Fibroblast of the aortic adventitia (primary cell): ENCODE data around the gene PARN. TPM values are rescaled to one million over a fixed set of nuclear protein-coding genes. Genes with fewer than 3 reads are reported as not detected.
A peak's percentile ranks its signal among the peaks of the same experiment; 100 is the strongest.
"Not testable (repeated sequence)": the region's sequence is repeated elsewhere in the genome, so short reads cannot be mapped to it uniquely, and the experiment has no call there.

Experiments
- DNase-seq: peaks from one replicate; pipeline ENCODE4 v3.0.0-alpha.2; 2010; ENCODE audit warnings: low read depth
- H3K4me3 ChIP-seq: 2 replicates; pipeline ENCODE4 v1.5.1; 2011; ENCODE audit warnings: low read depth, mild to moderate bottlenecking, control low read depth, low read length, moderate library complexity
- total RNA-seq: library from RNA; depleted of rRNA; stranded (reverse); fragments of >200 nt; gene quantifications from 2 replicates; pipeline ENCODE4 v1.2.3, GENCODE V29; 2012; ENCODE audit warnings: low replicate concordance
- TF ChIP-seq, protein P1 (sequence below): IDR thresholded peaks from 2 replicates; pipeline ENCODE4 v1.5.1; 2011; ENCODE audit warnings: mild to moderate bottlenecking, low read length, control low read depth, inconsistent platforms; ENCODE audit not compliant: insufficient read depth

The PARN gene
- total RNA-seq, 1 donor: 37.2 TPM

DNA sequence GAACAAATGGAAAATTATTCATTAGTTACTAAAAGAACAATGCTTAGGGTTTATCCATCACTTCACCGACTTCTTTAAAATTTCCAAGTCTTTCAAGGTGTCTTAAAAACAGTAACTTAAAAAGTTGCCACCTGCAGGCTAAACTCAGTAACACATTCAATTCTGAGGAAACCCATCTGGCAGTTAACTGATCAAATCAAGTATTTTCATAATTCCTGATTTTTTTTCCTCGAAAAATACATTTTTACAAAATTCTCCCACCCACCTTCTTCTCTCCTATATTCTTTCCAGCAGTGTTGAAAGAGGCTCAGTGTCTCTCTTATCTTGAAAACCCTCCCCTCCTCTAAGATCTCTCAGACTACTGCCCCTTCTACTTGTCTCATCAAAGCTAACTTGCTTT lies 29.9 kb downstream of the PARN start:
- no peak overlapping the region for H3K4me3 ChIP-seq

DNA sequence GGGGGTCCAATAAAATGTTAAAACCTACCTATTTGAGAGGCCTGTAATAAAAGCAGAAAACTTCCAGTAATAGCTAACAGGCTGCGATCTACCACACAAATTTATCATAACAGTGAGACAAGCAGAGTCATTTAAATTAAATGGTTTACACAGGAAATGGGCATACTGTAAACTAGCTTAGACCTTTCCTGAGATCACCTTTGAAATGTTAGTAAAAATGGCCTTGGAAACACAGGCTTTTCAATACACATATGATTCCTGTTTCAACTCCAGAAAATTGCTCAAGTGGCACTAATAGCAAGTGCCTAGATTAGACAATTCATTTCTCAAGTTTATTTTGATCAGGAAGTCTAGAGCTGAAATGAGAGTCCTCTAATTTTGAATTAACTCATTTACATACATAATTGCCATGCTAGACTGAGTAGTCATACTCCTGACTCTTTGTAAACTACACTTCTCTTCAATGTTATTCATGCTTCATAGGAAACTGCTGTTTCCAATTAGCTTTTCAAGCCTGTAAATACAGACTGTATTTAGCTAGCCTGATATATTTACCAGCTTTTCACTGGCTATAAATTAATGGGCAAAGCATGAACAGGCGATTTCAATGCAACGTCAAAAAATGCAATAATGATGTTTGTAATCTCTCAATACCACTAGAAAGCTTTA lies 43.3 kb downstream of the PARN start:
- no peak overlapping the region for H3K4me3 ChIP-seq
- DNase-seq: no peak
- TF ChIP-seq, protein P1, sequence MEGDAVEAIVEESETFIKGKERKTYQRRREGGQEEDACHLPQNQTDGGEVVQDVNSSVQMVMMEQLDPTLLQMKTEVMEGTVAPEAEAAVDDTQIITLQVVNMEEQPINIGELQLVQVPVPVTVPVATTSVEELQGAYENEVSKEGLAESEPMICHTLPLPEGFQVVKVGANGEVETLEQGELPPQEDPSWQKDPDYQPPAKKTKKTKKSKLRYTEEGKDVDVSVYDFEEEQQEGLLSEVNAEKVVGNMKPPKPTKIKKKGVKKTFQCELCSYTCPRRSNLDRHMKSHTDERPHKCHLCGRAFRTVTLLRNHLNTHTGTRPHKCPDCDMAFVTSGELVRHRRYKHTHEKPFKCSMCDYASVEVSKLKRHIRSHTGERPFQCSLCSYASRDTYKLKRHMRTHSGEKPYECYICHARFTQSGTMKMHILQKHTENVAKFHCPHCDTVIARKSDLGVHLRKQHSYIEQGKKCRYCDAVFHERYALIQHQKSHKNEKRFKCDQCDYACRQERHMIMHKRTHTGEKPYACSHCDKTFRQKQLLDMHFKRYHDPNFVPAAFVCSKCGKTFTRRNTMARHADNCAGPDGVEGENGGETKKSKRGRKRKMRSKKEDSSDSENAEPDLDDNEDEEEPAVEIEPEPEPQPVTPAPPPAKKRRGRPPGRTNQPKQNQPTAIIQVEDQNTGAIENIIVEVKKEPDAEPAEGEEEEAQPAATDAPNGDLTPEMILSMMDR: no peak

More for the DNA sequence above, 29.9 kb downstream of the PARN start:
- TF ChIP-seq, protein P1: peak; percentile 54
- DNase-seq: peak; percentile 64

DNA sequence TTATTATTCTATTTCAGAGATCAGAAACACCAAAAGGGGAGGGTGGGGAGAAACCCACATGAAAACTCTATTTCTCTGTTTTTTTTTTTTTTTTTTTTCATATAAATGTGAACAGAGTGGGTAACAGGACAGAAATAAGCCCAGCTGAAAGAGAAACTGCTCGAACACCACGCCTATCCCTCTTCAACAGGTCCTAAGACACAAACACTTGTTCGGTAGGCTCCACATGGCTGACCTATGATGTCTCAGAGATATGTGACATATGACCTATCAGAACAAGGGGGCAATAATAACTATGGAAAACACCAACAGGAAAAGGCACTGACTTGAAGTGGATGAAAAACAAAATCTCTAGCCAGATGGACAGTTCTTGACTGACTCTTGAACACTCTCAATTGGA lies 44.8 kb downstream of the PARN start:
- TF ChIP-seq, protein P1: no peak
- no peak for DNase-seq
- no peak overlapping the region for H3K4me3 ChIP-seq

DNA sequence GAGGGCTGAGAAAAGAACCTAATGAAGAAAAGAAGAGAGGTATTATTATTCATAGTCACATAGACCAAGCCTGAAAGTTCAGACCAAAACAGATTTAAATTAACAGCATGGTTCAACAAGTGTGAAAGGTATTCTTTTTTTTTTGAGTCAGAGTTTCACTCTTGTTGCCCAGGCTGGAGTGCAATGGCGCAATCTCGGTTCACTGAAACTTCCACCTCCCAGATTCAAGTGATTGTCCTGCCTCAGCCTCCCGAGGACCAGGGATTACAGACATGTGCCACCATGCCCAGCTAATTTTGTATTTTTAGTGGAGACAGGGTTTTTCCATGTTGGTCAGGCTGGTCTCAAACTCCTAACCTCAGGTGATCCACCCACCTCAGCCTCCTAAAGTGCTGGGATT lies 49.1 kb downstream of the PARN start:
- not testable (repeated sequence) for H3K4me3 ChIP-seq, DNase-seq

DNA sequence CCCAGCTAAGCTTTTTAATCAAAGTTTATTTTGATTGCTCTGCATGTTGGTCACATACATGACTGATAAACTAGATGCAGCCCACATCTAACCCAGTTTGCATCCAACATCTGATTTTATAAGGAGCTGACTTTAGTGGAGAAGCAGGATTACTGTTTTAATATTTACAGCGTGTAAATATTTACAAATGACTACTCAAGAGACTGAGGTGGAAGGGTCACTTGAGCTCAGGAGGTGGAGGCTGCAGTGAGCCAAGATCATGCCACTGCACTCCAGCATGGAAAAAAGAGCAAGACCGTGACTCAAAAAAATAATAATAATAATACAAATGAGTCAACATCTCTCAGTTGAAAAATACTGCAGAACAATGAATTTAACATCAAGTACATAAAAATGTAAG lies 50.8 kb downstream of the PARN start:
- no peak for DNase-seq
- TF ChIP-seq, protein P1: no peak
- H3K4me3 ChIP-seq: no peak overlapping the region

DNA sequence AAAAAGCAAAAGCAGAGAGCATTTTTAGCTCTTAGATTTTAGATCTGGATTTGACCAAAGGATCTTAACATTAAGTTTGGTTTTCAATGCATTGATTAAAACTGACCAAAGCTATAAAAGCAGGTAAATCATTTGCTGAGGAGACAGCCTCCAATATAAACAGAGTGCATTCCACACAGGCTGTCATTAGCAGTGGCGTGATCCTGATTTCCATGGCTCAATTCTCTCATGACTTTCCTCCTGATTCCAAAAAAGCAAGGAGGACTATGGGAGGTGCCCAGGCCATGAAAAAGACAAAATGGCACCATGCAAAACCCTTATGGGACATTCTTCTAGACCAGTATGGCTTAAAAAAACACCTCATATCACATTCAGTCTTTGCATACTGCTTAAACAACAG lies 53.5 kb downstream of the PARN start:
- TF ChIP-seq, protein P1: no peak
- H3K4me3 ChIP-seq: no peak overlapping the region
- DNase-seq: no peak

DNA sequence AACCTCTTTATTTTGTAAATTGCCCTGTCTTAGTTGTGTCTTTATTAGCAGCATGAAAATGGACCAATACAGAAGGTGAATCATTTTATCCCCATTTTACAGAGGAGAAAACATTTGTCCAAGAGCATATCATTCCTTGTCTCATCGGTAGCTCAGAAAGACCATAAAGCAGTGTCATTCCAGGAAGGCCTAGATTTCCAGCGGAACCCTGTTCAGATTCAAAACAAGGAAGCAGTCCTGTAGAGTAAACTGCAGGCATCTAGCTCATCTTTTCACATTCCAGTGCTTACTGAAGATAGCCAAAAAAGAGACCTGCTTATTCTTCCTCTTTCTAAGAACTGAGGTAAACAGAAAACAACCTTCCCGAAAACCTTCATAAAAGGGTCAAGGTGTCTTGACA lies 54.0 kb downstream of the PARN start:
- TF ChIP-seq, protein P1: no peak
- no peak for DNase-seq
- H3K4me3 ChIP-seq: no peak overlapping the region

DNA sequence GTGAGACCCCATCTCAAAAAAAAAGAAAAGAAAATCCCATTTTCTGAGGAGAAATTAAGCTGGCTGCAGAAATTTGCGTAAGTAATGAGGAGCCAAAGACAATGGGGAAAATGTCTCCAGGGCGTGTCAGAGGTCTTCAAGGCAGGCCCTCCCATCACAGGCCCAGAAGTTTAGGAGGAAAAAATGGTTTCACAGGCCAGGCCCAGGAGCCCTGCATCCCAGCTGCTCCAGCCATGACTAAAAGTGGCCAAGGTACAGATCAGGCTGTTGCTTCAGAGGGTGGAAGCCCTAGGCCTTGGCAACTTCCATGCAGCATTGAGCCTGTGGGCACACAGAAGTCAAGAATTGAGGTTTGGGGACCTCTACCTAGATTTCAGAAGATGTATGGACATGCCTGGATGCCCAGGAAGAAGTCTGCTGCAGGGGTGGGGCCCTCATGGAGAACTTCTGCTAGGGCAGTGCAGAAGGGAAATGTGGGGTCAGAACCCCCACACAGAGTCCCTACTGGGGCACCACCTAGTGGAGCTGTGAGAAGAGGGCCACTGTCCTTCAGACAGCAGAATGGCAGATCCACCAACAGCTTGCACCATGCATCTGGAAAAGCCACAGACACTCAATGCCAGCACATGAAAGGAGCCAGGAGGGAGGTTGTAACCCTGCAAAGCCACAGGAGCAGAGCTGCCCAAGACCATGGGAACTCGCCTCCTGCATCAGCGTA lies 55.2 kb downstream of the PARN start:
- not testable (repeated sequence) for DNase-seq

More for the DNA sequence above, 55.2 kb downstream of the PARN start:
- H3K4me3 ChIP-seq: not testable (repeated sequence)
